CD4-positive, alpha-beta T cell treated with Interleukin-6 at 100 ng/mL for 8 hours (primary cell): ENCODE results near the gene UBE2G1.
"Not testable (repeated sequence)": the region's sequence is repeated elsewhere in the genome, so short reads cannot be mapped to it uniquely, and the experiment has no call there.

Source experiments
- DNase-seq: peaks from one replicate; pipeline ENCODE4 v3.0.0-alpha.2; 2020; ENCODE audit warnings: mixed read lengths, low spot score

UBE2G1 gene, protein sequence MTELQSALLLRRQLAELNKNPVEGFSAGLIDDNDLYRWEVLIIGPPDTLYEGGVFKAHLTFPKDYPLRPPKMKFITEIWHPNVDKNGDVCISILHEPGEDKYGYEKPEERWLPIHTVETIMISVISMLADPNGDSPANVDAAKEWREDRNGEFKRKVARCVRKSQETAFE

DNA sequence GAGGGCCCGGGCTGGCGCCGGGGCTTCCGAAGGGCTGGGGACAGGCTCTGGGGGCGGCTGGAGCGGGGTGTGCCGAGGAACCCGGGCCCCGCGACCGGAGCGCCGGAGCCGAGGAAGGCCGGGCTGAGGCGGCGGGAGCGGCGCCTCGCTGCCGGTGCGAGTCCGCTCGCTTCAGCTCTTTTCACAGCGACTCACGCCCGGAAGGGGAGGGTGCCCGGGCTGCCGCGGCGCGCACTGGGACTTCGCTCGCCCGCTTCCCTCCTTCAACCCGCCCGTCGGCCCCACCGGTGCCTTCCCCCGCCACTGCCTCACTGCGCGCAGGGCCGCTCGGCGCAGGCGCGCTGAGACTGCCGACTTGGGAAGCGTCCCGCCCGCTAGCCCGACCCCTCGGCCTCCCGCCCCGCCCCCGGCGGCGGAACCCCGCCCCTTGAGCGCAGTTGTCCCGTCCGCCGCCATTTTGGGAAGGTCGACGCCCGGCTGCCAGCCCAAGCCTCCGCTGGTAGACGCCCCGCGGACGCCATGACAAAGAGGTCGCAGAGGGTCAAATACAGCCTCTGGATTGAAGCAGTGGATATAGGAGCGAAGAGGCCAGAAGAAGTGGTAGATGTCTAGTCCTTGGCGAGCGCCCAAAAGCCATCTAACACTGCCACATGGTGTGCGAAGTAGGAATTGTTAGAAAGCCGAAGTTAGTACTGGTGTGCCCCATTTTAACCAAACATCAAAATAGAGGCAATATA, at the start of gene UBE2G1:
Gene UBE2G1 (minus strand): TSS at position 349 of the 737 bp plus-strand sequence. CDS start 359 bp downstream, outside the sequence.
- DNase-seq: peak; percentile 99

DNA sequence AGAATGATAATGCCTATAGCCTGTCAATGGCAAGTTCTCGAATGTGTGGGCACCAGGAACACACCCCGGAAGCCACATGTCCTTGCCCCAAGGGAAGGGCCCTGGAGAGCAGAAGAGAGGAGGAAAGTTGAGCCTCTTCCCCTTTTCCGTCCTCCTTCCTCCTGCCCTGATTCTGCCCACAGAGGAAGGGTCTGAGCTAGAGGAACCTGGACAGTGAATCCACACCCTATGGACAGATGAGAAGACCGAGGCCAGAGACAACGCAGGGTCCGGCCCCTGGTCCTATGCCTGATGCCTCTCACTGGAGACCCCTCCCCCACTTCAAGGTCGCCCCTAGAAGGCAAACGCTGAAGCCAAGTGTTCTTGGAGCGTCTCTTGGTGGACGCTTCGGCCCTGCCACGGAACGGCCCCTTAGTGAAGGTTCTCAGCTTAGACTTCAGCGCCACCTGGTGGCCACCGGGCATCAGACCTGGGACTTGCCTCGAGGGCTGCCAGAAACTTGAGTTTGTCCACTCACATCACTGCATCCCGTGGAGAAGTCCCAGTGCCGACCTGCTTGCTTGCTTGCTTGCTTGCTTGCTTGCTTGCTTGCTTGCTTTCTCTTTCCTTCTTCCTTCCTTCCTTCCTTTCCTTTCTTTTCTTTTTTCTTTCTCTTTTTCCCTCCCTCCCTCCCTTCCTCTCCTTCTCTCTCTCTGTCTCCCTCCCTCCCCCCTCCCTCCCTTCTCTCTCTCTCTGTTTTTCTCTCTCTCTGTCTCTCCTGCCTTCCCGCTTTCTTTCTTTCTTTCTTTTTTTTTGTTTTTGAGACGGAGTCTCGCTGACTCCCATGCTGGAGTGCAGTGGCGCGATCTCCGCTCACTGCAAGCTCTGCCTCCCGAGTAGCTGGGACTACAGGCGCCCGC, 46.7 kb upstream of the UBE2G1 start:
- peak; percentile 84 for DNase-seq

DNA sequence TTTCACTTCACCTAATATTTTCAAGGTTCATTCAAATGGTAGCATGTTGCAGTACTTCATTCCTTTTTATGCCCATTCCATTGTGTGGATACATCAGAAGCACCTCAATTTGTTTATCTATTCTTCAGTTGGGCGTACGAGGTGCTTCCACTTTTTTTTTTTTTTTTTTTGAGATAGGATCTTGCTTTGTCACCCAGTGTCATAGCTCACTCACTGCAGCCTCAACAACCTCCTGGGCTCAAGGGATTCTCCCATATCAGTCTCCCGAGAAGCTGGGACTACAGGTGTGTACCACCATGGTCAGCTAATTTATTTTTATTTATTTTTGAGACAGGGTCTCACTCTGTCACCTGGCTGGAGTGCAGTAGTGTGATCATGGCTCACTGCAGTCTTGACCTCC, 44.7 kb upstream of the UBE2G1 start:
- no peak for DNase-seq

DNA sequence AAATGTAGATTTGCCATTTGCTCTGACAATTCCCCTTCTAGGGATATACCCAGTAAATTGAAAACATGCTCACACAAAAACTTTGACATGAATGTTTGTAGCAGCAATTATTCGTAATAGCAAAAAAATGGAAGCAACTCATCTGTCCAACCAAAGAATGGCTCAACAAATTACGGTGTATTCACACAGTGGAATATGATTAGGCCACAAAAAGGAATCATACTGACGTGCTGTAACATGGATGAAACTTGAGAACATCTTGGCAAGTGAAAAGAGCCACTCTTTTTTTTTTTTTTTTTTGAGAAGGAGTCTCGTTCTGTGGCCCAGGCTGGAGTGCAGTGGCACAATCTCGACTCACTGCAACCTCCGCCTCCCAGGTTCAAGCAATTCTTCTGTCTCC, 43.2 kb upstream of the UBE2G1 start:
- DNase-seq: no peak

DNA sequence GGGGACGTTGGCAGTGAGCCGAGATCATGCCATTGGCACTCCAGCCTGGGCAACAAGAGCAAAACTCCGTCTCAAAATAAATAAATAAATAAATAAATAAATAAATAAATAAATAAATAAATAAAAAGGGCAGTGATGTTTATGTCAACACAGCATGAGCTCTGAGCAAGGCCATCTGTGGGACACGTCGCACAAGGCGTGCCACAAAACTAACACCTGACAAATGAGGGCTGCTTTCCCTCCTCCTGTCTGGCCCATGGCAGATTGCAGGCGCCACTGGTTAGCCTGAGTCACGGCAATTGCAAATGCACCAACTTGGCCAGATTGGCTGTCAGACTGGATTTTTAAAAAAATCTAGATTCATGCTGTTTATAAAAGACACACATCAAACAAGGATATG, 41.4 kb upstream of the UBE2G1 start:
- no peak for DNase-seq

DNA sequence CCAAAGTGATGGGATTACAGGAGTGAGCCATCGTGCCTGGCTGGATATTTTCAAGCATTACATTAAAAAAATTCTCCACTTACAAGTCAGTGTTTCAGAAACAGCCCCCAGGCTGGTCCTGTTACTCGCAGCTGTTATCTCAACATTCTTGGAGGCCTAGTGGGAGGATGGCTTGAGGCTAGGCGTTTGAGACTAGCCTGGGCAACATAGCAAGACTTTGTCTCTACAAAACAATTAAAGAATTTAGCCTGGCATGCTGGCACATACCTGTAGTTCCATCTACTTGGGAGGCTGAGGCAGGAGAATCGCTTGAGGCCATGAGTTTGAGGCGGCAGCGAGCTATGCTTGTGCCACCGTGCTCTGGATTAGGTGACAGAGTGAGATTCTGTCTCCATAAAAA, 40.7 kb upstream of the UBE2G1 start:
- no peak for DNase-seq

DNA sequence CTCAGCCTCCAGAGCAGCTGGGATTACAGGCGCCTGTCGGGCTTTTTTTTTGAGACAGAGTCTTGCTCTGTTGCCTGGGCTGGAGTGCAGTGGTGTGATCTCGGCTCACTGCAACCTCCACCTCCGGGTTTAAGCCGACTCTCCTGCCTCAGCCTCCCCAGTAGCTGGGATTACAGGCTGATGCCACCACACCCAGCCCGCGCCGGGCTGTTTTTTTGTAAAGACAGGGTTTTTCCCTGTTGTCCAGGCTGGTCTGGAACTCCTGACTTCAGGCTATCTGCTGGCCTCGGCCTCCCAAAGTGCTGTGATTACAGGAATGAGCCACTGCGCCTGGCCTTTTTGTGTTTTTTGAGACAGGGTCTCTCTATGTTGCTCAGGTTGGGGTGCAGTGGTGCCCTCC, 39.9 kb upstream of the UBE2G1 start:
- no peak for DNase-seq

DNA sequence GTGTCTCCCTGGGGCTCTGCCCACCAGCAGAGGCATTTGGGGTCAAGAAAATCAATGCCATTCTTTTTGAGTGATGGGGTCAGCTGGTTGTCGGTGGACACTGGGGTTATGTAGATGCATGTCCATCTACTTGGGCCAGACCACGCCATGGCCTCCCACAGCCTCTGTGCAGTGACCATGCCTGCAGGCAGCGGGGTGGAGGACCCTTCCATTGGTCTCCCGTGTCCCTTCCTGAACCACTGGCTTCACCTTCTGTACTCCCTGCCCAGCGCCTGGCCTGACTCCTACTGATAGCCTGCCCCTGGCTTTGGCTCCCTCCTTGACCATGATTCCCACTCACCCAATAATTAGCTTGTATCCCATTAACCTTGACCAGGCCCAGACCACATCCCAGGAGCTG, 39.2 kb upstream of the UBE2G1 start:
- DNase-seq: no peak

DNA sequence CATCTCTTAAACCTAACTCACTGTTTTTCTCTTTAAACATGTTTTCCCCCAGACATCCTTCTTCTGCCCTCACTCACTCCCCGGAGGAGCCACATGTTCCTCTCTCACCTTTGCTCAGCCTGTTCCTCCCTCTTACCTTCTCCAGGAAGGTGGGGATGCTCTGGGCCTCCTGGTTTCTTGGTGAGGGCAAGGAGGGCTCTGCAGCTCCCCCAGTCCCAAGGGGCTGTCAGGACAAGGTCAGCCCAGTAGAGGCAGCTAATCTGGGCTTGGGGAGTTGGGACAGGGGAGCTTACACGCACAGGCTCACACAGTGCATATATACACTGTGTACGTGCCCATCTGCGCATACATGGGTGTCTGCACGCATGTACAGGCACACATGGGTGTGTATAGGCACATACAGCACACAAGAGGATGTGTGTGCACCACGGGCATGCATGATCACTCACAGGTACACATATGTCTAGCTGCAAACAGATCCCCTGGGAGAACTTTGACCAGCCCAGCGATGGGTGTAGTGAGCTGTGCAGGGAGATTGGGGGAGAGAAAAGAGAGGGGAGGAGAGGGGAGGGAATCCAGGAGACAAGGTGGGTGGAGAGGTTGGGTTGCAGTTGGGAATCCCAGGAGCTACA, 38.7 kb upstream of the UBE2G1 start:
- no peak for DNase-seq

DNA sequence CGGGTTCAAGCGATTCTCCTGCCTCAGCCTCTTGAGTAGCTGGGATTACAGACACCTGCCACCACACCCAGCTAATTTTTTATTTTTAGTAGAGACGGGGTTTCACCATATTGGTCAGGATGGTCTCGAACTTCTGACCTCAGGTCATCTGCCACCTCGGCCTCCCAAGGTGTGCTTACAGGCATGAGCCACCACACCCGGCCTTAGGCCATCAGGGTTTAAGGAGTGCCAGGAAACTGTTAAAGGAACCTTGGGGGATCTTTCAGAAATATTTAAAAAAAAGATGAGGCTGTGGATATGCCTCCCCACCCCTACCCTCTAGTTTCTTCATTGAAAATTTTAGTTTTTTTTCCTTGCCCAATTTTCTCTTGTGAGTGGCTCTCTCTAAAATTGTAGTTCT, 31.4 kb upstream of the UBE2G1 start:
- no peak for DNase-seq

DNA sequence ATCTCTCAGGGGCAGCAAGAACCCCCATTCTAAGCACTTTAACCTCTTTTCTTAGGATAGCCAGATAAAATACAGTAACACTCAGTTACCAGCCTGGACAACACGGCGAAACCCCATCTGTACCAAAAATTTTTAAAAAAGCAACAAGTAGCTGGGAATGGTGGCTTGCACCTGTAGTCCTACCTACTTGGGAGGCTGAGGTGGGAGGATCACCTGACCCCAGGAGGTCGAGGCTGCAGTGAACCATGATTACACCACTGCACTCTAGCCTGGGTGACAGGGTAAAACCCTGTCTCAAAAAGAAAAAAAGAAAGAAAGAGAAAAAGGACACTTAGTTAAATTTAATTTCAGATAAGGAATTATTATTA, 28.6 kb upstream of the UBE2G1 start:
- no peak for DNase-seq

DNA sequence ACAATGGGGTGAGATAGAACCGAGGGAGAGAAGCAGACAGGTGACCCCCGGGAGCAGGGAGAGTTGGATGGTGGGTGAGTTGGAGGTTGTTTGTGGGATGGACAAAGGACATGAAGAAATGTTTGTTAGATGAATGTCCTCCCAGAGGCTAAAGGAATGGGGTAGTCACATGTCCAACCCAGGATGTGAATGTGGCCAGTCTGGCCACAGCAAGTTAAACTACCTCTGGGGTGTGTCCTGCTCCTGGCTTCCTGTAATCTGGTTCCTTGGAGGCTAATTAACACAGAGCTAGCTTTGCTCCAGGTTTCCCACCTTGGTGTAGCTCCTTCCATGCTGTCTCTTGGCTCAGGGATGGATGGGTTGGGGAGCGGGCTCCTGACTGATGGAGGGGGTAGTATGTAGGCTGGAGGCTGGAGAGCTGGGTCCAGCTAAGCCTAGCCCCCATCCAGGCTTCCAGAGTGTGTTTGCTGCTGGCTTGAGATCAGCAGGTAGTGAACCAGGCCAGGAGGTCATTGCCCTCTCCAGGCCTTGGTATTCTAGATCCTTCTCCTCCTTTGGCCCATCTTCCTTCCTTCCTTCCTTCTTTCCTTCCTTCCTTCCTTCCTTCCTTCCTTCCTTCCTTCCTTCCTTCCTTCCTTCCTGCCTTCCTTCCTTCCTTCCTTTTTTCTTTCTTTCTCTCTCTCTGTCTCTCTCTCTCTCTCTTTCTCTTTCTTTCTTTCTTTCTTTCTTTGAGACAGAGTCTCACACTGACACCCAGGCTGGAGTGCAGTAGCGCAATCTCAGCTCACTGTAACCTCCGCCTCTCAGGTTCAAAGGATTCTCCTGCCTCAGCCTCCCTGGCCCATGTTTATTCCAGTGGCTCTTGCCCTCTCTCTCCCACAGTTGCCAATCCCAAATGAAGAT, 28.0 kb upstream of the UBE2G1 start:
- DNase-seq: no peak

DNA sequence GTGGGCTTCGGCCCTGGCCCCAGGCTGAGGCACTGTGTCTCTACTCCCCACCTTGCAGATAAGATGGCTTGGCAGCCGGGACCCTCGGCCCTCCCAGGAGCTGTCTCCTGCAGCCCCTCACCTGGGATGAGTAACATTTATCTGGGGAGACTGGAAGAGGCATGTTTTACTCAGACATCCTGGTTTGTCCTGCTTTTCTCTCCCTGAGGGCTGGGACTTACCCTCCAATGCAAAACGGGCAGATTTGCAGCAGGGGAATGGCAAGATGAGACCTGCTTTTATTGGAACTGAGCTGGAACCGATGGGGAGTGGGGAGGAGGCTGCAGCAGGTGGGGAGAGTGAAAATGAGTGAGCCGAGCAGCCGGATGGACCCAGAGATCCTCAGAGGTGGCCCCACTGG, 27.3 kb upstream of the UBE2G1 start:
- DNase-seq: no peak

DNA sequence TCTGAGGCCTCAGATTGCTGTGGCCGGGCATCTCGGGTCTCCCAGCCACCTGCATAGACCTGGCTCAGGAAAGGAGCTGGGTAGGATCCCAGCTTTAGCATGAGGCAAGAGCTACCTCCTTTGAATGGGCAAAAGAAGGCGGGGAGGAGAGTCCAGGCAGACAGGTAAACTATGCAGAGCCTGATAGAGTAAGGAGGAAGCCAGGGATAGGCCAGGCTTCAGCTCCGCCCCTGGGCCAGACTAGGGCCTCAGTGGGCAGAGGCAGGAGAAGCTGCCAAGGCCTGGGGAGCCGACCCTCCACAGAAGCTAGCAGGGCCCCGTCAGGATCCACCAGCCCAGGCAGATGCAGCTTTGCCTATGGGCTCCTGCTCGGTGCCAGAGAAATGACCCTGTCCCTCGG, 22.6 kb upstream of the UBE2G1 start:
- no peak for DNase-seq

DNA sequence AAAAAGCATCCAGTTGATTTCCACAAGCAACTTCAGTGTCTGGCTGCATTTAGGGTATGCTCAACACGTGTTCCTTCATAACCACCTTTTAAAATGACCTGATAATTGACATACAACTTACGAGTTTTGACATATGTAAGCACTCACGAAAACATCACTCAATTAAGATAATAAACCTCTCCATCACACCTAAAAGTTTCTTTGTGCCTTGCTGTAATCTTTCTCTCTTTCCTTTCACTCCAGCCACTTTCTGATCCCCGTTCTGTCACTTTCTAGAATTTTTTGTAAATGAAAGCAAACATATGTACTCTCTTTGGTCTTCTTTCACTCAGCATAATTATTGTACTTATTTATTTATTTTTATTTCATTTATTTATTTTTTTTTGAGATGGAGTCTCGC, 20.7 kb upstream of the UBE2G1 start:
- DNase-seq: no peak

DNA sequence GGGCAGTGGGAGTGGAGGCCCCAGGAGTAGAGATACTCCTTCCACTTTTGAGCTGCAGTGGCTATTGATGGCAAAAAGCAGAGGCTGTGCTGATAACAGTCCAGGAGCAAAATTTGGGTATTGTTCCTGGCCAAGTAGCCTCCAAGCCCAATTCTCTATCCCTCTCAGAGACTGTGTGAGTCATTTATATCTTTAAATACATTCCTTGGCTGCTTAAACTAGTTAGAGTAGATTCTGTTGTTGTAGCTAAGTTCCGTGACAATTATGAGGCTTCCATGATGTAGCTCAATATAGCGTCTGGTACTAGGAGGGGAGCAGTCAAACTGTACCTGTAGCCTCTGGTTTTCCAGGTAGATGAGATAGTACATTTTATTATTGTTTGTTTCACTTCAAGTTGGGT, 19.9 kb upstream of the UBE2G1 start:
- DNase-seq: no peak

DNA sequence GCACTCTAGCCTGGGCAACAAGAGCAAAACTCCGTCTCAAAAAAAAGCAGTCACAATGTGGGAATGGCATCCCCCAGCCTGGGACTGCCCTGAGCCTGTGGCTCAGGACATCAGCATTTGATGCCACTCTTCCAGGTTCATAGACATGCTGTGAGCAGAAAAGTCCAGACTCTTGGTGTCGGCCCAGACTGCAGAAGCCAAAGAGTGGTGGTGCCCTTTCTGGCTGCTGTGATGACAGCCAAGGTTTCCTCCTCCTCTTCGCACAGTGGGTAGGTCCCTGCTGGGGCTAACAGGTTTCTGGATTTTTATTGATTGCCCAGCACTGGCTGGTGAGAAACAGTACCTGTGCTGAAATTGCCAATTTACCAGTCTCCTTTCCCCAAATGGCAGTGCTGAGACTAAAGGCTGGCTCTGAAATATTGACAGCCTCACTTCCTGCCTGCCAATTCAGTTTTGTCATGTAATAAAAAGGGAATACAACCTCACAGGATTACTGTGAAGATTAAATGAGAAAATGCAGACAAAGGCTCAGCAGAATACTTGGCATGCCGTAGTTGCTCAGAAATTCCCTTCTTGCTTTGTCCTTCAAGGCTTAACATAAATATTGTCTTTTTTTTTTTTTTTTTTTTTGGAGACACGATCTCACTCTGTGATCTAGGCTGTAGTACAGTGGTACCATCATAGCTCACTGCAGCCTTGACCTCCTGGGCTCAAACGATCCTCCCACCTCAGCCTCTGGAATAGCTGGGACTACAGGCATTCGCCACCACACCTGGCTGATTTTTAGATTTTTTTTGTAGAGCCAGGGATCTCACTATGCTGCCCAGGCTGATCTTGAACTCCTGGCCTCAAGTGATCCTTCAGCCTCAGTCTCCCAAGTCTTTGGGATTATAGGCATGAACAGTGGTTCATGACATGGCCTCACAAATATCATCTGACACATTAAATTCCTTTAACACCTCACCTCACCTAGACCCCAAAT, 15.5 kb upstream of the UBE2G1 start:
- no peak for DNase-seq

DNA sequence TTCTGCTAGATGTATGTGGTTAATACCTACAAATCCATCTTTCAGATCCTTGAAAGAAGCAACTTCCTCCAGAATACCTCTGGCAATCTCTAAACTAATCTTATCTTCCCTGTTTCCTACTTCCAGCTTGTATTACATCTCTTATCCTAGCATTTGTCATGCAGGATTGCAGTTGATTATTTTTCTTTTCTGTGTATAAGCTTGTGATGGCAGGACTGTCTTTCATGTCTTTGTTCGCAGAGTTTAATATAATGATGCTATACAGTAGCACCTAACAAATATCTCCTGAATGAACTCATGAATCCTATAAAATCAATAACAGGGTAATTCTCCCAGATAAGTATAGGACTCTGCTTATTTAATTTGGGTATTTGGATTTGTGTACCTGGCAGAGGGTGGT, 12.2 kb upstream of the UBE2G1 start:
- DNase-seq: no peak

DNA sequence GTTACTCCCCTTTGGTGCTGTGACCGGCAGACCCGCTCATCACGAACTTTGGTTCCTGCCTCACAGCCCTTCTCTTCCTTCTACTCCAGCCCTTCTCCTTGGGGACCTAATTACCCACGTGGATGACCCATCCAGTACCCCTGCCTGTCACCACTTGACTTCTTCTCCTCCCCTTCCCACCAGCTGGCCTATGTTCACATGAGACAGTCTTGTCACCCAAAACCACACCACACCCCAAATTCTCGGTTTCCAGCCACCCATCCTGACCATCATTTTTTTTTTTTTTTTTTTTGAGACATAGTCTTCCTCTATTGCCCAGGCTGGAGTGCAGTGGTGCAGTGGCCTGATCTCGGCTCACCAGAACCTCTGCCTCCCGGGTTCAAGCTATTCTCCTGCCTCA, 10.8 kb upstream of the UBE2G1 start:
- not testable (repeated sequence) for DNase-seq

DNA sequence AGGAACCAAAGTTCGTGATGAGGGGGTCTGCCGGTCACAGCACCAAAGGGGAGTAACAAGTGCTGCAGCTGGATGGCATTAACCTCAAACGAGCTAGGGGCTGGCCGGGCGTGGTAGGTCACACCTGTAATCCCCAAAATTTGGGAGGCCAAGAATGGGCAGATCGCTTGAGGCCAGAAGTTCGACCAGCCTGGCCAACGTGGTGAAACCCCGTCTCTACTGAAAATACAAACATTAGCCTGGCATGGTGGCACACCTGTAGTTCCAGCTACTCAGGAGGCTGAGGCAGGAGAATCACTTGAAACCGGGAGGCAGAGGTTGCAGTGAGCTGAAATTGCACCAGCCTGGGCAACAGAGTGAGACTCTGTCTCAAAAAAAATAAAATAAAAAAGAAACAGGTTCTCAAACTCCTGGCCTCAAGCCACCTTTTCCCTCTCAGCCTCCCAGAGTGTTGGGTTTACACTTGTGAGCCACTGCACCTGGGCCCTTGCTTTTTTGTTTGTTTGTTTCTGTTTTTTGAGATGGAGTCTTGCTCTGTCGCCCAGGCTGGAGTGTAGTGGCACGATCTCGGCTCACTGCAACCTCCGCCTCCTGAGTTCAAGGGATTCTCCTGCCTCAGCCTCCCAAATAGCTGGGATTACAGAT, 9.4 kb upstream of the UBE2G1 start:
- DNase-seq: not testable (repeated sequence)
